NCI-H2196 treated with DMSO at 0.1 percent for 48 hours (cell line): Measurements from ENCODE around the gene TMEM190.
"Not testable (repeated sequence)": the region's sequence is repeated elsewhere in the genome, so short reads cannot be mapped to it uniquely, and the experiment has no call there.

Experiments used
- DNase-seq: peaks from one replicate; lab custom pipeline; 2025; ENCODE audit not compliant: unreplicated experiment; lab: John Stamatoyannopoulos, UW

Gene TMEM190

GRCh38 chr19:55376241-55376933, at the start of gene TMEM190:
TMEM190 (plus strand) TSS chr19:55376826; CDS start chr19:55376854, 28 bp downstream.
- no peak for DNase-seq

GRCh38 chr19:55328774-55329318, 47.8 kb upstream of the TMEM190 start:
- not testable (repeated sequence) for DNase-seq

GRCh38 chr19:55329791-55330190, 46.8 kb upstream of the TMEM190 start:
- not testable (repeated sequence) for DNase-seq

GRCh38 chr19:55333870-55334269, 42.8 kb upstream of the TMEM190 start:
- DNase-seq: no peak

- no peak for DNase-seq
These were observed 40.5 kb upstream of the TMEM190 start for GRCh38 chr19:55336101-55336500.

GRCh38 chr19:55339105-55339888, 37.3 kb upstream of the TMEM190 start, which contains the start of gene KMT5C:
KMT5C (plus strand) TSS chr19:55339876; CDS start chr19:55341937, 2,061 bp downstream.
- DNase-seq: peak; percentile 100

- DNase-seq: no peak
These were observed 36.5 kb upstream of the TMEM190 start for GRCh38 chr19:55339889-55340783.

- DNase-seq: no peak
These were observed 35.9 kb upstream of the TMEM190 start for GRCh38 chr19:55340784-55341147.

- peak; percentile 65 for DNase-seq
These were observed 35.4 kb upstream of the TMEM190 start for GRCh38 chr19:55341171-55341588.

GRCh38 chr19:55341595-55342531, 34.8 kb upstream of the TMEM190 start:
- DNase-seq: no peak

GRCh38 chr19:55344444-55344843, 32.2 kb upstream of the TMEM190 start:
- DNase-seq: peak; percentile 90

- DNase-seq: no peak
These were observed 31.4 kb upstream of the TMEM190 start for GRCh38 chr19:55345101-55345817.

- DNase-seq: peak; percentile 14
These were observed 30.6 kb upstream of the TMEM190 start for GRCh38 chr19:55345818-55346724.

- DNase-seq: no peak
These were observed 29.7 kb upstream of the TMEM190 start for GRCh38 chr19:55346725-55347441.

GRCh38 chr19:55347442-55348009, 29.1 kb upstream of the TMEM190 start:
- DNase-seq: no peak

GRCh38 chr19:55348317-55349034, 28.1 kb upstream of the TMEM190 start:
- no peak for DNase-seq
